GM21360 (cell line): ENCODE data around the gene ANKS1B.
"Not testable (repeated sequence)": the region's sequence is repeated elsewhere in the genome, so short reads cannot be mapped to it uniquely, and the experiment has no call there.

ENCODE experiments used
- ATAC-seq: cut with Tn5 transposase; IDR thresholded peaks from one replicate; pipeline ENCODE4 v1.9.1; 2021; ENCODE audit warnings: mild to moderate bottlenecking, moderate library complexity; ENCODE audit not compliant: unreplicated experiment

Gene ANKS1B

GRCh38 chr12:99767809-99768208 is 216.9 kb downstream of the ANKS1B start:
- no peak for ATAC-seq

- no peak for ATAC-seq
Observed at GRCh38 chr12:99766408-99766807, 218.3 kb downstream of the ANKS1B start.

- no peak for ATAC-seq
Observed at GRCh38 chr12:99765469-99766114, 219.1 kb downstream of the ANKS1B start.

GRCh38 chr12:99759444-99759843 is 225.3 kb downstream of the ANKS1B start:
- no peak for ATAC-seq

GRCh38 chr12:99758997-99759396 is 225.7 kb downstream of the ANKS1B start:
- no peak for ATAC-seq

- no peak for ATAC-seq
Observed at GRCh38 chr12:99752740-99753139, 232.0 kb downstream of the ANKS1B start.

GRCh38 chr12:99746538-99746937 is 238.2 kb downstream of the ANKS1B start:
- ATAC-seq, result no peak

GRCh38 chr12:99745895-99746294 is 238.8 kb downstream of the ANKS1B start:
- ATAC-seq, result no peak

- ATAC-seq, result no peak
Observed at GRCh38 chr12:99745121-99745520, 239.6 kb downstream of the ANKS1B start.

- no peak for ATAC-seq
Observed at GRCh38 chr12:99736760-99737269, 247.9 kb downstream of the ANKS1B start.

GRCh38 chr12:99732131-99732530 is 252.6 kb downstream of the ANKS1B start:
- no peak for ATAC-seq

- no peak for ATAC-seq
Observed at GRCh38 chr12:99722690-99723486, 261.8 kb downstream of the ANKS1B start.

GRCh38 chr12:99721715-99722275 is 262.9 kb downstream of the ANKS1B start:
- no peak for ATAC-seq

- ATAC-seq, result not testable (repeated sequence)
Observed at GRCh38 chr12:99720083-99720465, 264.7 kb downstream of the ANKS1B start.

- not testable (repeated sequence) for ATAC-seq
Observed at GRCh38 chr12:99719411-99720082, 265.2 kb downstream of the ANKS1B start.

- ATAC-seq, result not testable (repeated sequence)
Observed at GRCh38 chr12:99715841-99716510, 268.8 kb downstream of the ANKS1B start.

GRCh38 chr12:99714921-99715320 is 269.8 kb downstream of the ANKS1B start:
- ATAC-seq, result not testable (repeated sequence)

- no peak for ATAC-seq
Observed at GRCh38 chr12:99713946-99714520, 270.7 kb downstream of the ANKS1B start.

- no peak for ATAC-seq
Observed at GRCh38 chr12:99712281-99712680, 272.5 kb downstream of the ANKS1B start.

GRCh38 chr12:99711246-99711645 is 273.5 kb downstream of the ANKS1B start:
- ATAC-seq, result no peak
